ENCODE results near the gene TGFBR2.

TGFBR2 gene

DNA sequence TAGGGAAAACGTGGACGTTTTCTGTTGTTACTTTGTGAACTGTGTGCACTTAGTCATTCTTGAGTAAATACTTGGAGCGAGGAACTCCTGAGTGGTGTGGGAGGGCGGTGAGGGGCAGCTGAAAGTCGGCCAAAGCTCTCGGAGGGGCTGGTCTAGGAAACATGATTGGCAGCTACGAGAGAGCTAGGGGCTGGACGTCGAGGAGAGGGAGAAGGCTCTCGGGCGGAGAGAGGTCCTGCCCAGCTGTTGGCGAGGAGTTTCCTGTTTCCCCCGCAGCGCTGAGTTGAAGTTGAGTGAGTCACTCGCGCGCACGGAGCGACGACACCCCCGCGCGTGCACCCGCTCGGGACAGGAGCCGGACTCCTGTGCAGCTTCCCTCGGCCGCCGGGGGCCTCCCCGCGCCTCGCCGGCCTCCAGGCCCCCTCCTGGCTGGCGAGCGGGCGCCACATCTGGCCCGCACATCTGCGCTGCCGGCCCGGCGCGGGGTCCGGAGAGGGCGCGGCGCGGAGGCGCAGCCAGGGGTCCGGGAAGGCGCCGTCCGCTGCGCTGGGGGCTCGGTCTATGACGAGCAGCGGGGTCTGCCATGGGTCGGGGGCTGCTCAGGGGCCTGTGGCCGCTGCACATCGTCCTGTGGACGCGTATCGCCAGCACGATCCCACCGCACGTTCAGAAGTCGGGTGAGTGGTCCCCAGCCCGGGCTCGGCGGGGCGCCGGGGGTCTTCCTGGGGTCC is at the start of gene TGFBR2:
Gene TGFBR2, plus strand, starts transcription at position 301 of the 731 bp plus-strand sequence. Its CDS starts 283 bp downstream, at position 584.
- Histone ChIP-seq H3K4me1 (ENCODE audit: insufficient read depth, low read length, poor library complexity, severe bottlenecking) (peaks cover 78% of the 10 kb centered on the region), H3K4me3 (ENCODE audit: low read length, poor library complexity, severe bottlenecking) (peak within 1 kb of the TSS; percentile 96), H4K20me1 (ENCODE audit: insufficient read depth, low read length, poor library complexity, severe bottlenecking) (peaks cover 38% of the 10 kb centered on the region), H3K4me2 (ENCODE audit: low read depth, low read length, poor library complexity, severe bottlenecking) (peak within 1 kb of the TSS; percentile 94), H2AFZ (ENCODE audit: low read length) (peak within 1 kb of the TSS; percentile 54), H3K9me2 (replicated peaks; ENCODE audit: low read depth, low read length) (no peaks in the 10 kb centered on the region), H3K9me3 (ENCODE audit: insufficient read depth, low read depth, low read length) (no peaks in the 10 kb centered on the region), H3K79me2 (ENCODE audit: insufficient read depth, low read length) (peaks cover 57% of the 10 kb centered on the region), H3K27me3 (ENCODE audit: insufficient read depth, low read length, poor library complexity, severe bottlenecking) (no peaks in the 10 kb centered on the region), H3K9ac (ENCODE audit: low read depth, low read length, poor library complexity, severe bottlenecking) (peak within 1 kb of the TSS; percentile 97), H3K36me3 (ENCODE audit: insufficient read depth, low read length) (no peaks in the 10 kb centered on the region), H3F3A (ENCODE audit: low read depth) (peaks cover 11% of the 10 kb centered on the region; the same call in 1 of the 2 replicates)
- TF ChIP-seq, protein P1, sequence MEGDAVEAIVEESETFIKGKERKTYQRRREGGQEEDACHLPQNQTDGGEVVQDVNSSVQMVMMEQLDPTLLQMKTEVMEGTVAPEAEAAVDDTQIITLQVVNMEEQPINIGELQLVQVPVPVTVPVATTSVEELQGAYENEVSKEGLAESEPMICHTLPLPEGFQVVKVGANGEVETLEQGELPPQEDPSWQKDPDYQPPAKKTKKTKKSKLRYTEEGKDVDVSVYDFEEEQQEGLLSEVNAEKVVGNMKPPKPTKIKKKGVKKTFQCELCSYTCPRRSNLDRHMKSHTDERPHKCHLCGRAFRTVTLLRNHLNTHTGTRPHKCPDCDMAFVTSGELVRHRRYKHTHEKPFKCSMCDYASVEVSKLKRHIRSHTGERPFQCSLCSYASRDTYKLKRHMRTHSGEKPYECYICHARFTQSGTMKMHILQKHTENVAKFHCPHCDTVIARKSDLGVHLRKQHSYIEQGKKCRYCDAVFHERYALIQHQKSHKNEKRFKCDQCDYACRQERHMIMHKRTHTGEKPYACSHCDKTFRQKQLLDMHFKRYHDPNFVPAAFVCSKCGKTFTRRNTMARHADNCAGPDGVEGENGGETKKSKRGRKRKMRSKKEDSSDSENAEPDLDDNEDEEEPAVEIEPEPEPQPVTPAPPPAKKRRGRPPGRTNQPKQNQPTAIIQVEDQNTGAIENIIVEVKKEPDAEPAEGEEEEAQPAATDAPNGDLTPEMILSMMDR (conservative IDR thresholded peaks at IDR 0.05; ENCODE audit: low read length) = peak; percentile 18
- no peak for TF ChIP-seq EZH2phosphoT487 (IDR thresholded peaks at IDR 0.05; ENCODE audit: borderline replicate concordance)

DNA sequence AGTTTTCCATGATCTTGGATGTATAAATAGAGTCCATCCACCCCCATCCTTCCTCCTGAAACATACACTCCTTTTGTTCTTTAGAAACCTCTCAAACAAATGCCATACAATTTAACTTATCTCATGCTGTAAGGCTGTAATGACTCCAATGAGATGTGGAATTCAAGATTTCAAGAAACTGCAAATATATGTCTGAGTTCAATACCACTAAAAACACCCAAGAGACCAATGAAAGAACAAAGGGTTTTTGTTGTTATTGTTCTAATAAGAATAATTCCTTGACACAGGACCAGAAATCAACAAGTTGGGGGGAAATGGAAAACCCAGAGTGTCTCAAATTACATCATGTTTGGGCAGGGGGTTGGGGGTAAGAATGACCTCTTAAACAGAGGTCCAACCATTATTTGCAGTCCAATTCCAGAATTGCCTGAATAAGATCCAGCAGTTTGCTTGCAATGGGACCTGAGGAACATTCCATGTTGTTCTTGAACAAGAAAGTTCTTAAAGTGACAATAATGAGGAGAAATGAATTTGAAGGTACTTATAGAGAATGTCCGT is 48.6 kb upstream of the TGFBR2 start:
- H3K79me2 ChIP-seq (ENCODE audit: insufficient read depth, low read length) = no peaks in the 10 kb centered on the region
- no peak overlapping the region for H3K4me2 ChIP-seq (ENCODE audit: low read depth, low read length, poor library complexity, severe bottlenecking)
- H3K4me3 ChIP-seq (ENCODE audit: low read length, poor library complexity, severe bottlenecking) = no peak overlapping the region
- TF ChIP-seq, protein P1 (conservative IDR thresholded peaks at IDR 0.05; ENCODE audit: low read length) = no peak
- no peak for TF ChIP-seq EZH2phosphoT487 (IDR thresholded peaks at IDR 0.05; ENCODE audit: borderline replicate concordance)
- no peaks in the 10 kb centered on the region for H3K36me3 ChIP-seq (ENCODE audit: insufficient read depth, low read length)
- H3K9me2 ChIP-seq (replicated peaks; ENCODE audit: low read depth, low read length) = no peaks in the 10 kb centered on the region
- no peaks in the 10 kb centered on the region for H4K20me1 ChIP-seq (ENCODE audit: insufficient read depth, low read length, poor library complexity, severe bottlenecking)
- no peak overlapping the region for H3K9ac ChIP-seq (ENCODE audit: low read depth, low read length, poor library complexity, severe bottlenecking)
- no peaks in the 10 kb centered on the region for H3F3A ChIP-seq (ENCODE audit: low read depth)
- no peaks in the 10 kb centered on the region for H3K9me3 ChIP-seq (ENCODE audit: insufficient read depth, low read depth, low read length)
- H3K27me3 ChIP-seq (ENCODE audit: insufficient read depth, low read length, poor library complexity, severe bottlenecking) = no peaks in the 10 kb centered on the region
- H3K4me1 ChIP-seq (ENCODE audit: insufficient read depth, low read length, poor library complexity, severe bottlenecking) = no peaks in the 10 kb centered on the region
- no peak overlapping the region for H2AFZ ChIP-seq (ENCODE audit: low read length)

DNA sequence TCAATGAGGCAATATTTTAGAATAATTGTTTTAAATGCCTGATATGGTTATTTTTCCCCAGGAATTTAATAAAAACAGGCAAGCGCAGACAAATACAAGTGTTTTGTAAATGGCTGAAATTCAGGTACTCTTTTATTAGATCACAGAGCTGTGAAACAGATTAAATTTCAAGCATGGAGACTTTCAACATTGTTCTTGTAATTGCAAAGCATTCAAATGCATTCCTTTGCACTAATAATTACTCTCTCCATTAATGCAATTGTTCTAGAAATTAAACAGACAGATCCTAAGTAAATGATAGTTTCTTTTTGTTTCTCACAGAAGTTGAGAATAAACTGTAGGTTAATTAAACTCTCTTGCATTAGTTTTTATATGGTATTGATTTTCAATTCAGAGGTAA is 42.4 kb upstream of the TGFBR2 start:
- no peak overlapping the region for H3K4me3 ChIP-seq (ENCODE audit: low read length, poor library complexity, severe bottlenecking)
- H2AFZ ChIP-seq (ENCODE audit: low read length) = no peak overlapping the region
- TF ChIP-seq, protein P1 (conservative IDR thresholded peaks at IDR 0.05; ENCODE audit: low read length) = no peak
- no peak for TF ChIP-seq EZH2phosphoT487 (IDR thresholded peaks at IDR 0.05; ENCODE audit: borderline replicate concordance)
- no peak overlapping the region for H3K9ac ChIP-seq (ENCODE audit: low read depth, low read length, poor library complexity, severe bottlenecking)
- no peaks in the 10 kb centered on the region for H3K9me3 ChIP-seq (ENCODE audit: insufficient read depth, low read depth, low read length)
- no peaks in the 10 kb centered on the region for H3K27me3 ChIP-seq (ENCODE audit: insufficient read depth, low read length, poor library complexity, severe bottlenecking)
- H3K36me3 ChIP-seq (ENCODE audit: insufficient read depth, low read length) = no peaks in the 10 kb centered on the region
- no peak overlapping the region for H3K4me2 ChIP-seq (ENCODE audit: low read depth, low read length, poor library complexity, severe bottlenecking)
- H4K20me1 ChIP-seq (ENCODE audit: insufficient read depth, low read length, poor library complexity, severe bottlenecking) = no peaks in the 10 kb centered on the region
- no peaks in the 10 kb centered on the region for H3K9me2 ChIP-seq (replicated peaks; ENCODE audit: low read depth, low read length)
- no peaks in the 10 kb centered on the region for H3K4me1 ChIP-seq (ENCODE audit: insufficient read depth, low read length, poor library complexity, severe bottlenecking)
- H3F3A ChIP-seq (ENCODE audit: low read depth) = no peaks in the 10 kb centered on the region
- no peaks in the 10 kb centered on the region for H3K79me2 ChIP-seq (ENCODE audit: insufficient read depth, low read length)
